DOHH2 (cell line): Measurements from ENCODE around the gene PSMA2.

Source experiments
- CTCF ChIP-seq: fragments of 200-600 bp; sonication (generic); IDR thresholded peaks from one replicate; pipeline ENCODE4 v1.5.1; 2014; ENCODE audit warnings: antibody characterized with exemption, mild to moderate bottlenecking, low read depth, low read length; ENCODE audit not compliant: poor library complexity, severe bottlenecking
- EZH2phosphoT487 ChIP-seq: fragments of 200-600 bp; sonication (generic); IDR thresholded peaks from 2 replicates; pipeline ENCODE4 v1.6.1; 2017; ENCODE audit warnings: borderline replicate concordance, mild to moderate bottlenecking, antibody characterized with exemption, low read length, moderate library complexity, mixed read lengths

GRCh38 chr7:42886893-42887505 is 45.0 kb downstream of the PSMA2 start:
- no peak for TF ChIP-seq CTCF
- TF ChIP-seq EZH2phosphoT487: no peak
